Muscle of leg (tissue), 11 donors: Measurements from ENCODE around the gene COL4A5. TPM values are rescaled to one million over a fixed set of nuclear protein-coding genes. Genes with fewer than 3 reads are reported as not detected.

Experiments used
- DNase-seq: peaks from one replicate; pipeline ENCODE4 v3.0.0; 2013
- H3K27ac ChIP-seq: one replicate; pipeline ENCODE4 v1.5.1; 2013; ENCODE audit warnings: mild to moderate bottlenecking, low read length, control low read depth
- H3K27me3 ChIP-seq: one replicate; pipeline ENCODE4 v1.6.1; 2013; ENCODE audit warnings: low read length; ENCODE audit not compliant: control insufficient read depth, insufficient read depth
- H3K36me3 ChIP-seq: one replicate; pipeline ENCODE4 v1.6.1; 2013; ENCODE audit warnings: low read length; ENCODE audit not compliant: control insufficient read depth, insufficient read depth
- H3K4me1 ChIP-seq: one replicate; pipeline ENCODE4 v1.6.1; 2013; ENCODE audit warnings: low read length; ENCODE audit not compliant: control insufficient read depth, insufficient read depth
- H3K4me3 ChIP-seq: one replicate; pipeline ENCODE4 v1.5.1; 2013; ENCODE audit warnings: low read length, control low read depth
- H3K9me3 ChIP-seq: replicated peaks from 2 replicates; pipeline ENCODE4 v1.6.1; 2013; ENCODE audit warnings: low read depth, low read length; ENCODE audit not compliant: control insufficient read depth
- WGBS: methylation state at CpG from one replicate; pipeline ENCODE4 v1.1.5; 2013; ENCODE audit warnings: missing lambda C conversion rate; ENCODE audit not compliant: insufficient coverage; 5-methylcytosine and 5-hydroxymethylcytosine counted together
- polyA plus RNA-seq, 8 donors: library from polyadenylated mRNA; unstranded; fragments of 120-200 nt; gene quantifications; one replicate each; pipeline versions ENCODE4 v1.2.1 to v1.2.3, GENCODE V29; 2013; ENCODE audit warnings: inconsistent platforms in 1 of 8, low replicate concordance in 1 of 8; ENCODE audit not compliant: insufficient read length in 8 of 8, insufficient read depth in 1 of 8
- total RNA-seq: library from RNA; stranded (reverse); fragments of 120-200 nt; gene quantifications from one replicate; pipeline ENCODE4 v1.2.4, GENCODE V29; 2013

Gene COL4A5
- total and polyA plus RNA-seq, 9 donors = 13.8 to 33.1 (median 17.5) TPM

- no peak for DNase-seq
- no peak overlapping the region for H3K4me3 ChIP-seq
- no peaks in the 10 kb centered on the region for H3K4me1 ChIP-seq
- no peaks in the 10 kb centered on the region for H3K36me3 ChIP-seq
- no peak overlapping the region for H3K27ac ChIP-seq
- H3K9me3 ChIP-seq = no peaks in the 10 kb centered on the region
- H3K27me3 ChIP-seq = peaks cover 2% of the 10 kb centered on the region
- no CpG with 5 or more reads among the region's 2 CpGs for WGBS
Measured at GRCh38 chrX:108610141-108610540, 170.5 kb downstream of the COL4A5 start.

GRCh38 chrX:108614616-108615015 is 175.0 kb downstream of the COL4A5 start:
- no peak for DNase-seq
- H3K4me3 ChIP-seq = no peak overlapping the region
- no peaks in the 10 kb centered on the region for H3K36me3 ChIP-seq
- peaks cover 4% of the 10 kb centered on the region for H3K27me3 ChIP-seq
- H3K27ac ChIP-seq = no peak overlapping the region
- no peaks in the 10 kb centered on the region for H3K9me3 ChIP-seq
- no peaks in the 10 kb centered on the region for H3K4me1 ChIP-seq

GRCh38 chrX:108640817-108641216 is 201.2 kb downstream of the COL4A5 start:
- no peaks in the 10 kb centered on the region for H3K27me3 ChIP-seq
- no peak overlapping the region for H3K4me3 ChIP-seq
- H3K9me3 ChIP-seq = peaks cover 8% of the 10 kb centered on the region
- no peaks in the 10 kb centered on the region for H3K36me3 ChIP-seq
- no peak for DNase-seq
- no peaks in the 10 kb centered on the region for H3K4me1 ChIP-seq
- H3K27ac ChIP-seq = no peak overlapping the region

- WGBS = 72% methylated on average over 3 of the region's 6 CpGs
- H3K27ac ChIP-seq = no peak overlapping the region
- no peak overlapping the region for H3K4me3 ChIP-seq
- H3K4me1 ChIP-seq = no peaks in the 10 kb centered on the region
- peaks cover 8% of the 10 kb centered on the region for H3K9me3 ChIP-seq
- H3K36me3 ChIP-seq = no peaks in the 10 kb centered on the region
- H3K27me3 ChIP-seq = no peaks in the 10 kb centered on the region
- no peak for DNase-seq
Measured at GRCh38 chrX:108641589-108642272, 202.1 kb downstream of the COL4A5 start.

- H3K4me1 ChIP-seq = no peaks in the 10 kb centered on the region
- no CpG with 5 or more reads among the region's 1 CpG for WGBS
- no peaks in the 10 kb centered on the region for H3K27me3 ChIP-seq
- H3K9me3 ChIP-seq = peaks cover 8% of the 10 kb centered on the region
- no peak for DNase-seq
- no peak overlapping the region for H3K27ac ChIP-seq
- no peak overlapping the region for H3K4me3 ChIP-seq
- no peaks in the 10 kb centered on the region for H3K36me3 ChIP-seq
Measured at GRCh38 chrX:108642273-108642628, 202.6 kb downstream of the COL4A5 start.

- Histone ChIP-seq H3K4me3 (no peak overlapping the region), H3K9me3 (no peaks in the 10 kb centered on the region), H3K36me3 (no peaks in the 10 kb centered on the region), H3K27ac (no peak overlapping the region), H3K4me1 (no peaks in the 10 kb centered on the region), H3K27me3 (peaks cover 5% of the 10 kb centered on the region)
- no CpG with 5 or more reads among the region's 3 CpGs for WGBS
- no peak for DNase-seq
Measured at GRCh38 chrX:108664701-108665100, 225.1 kb downstream of the COL4A5 start.

- Histone ChIP-seq H3K36me3 (no peaks in the 10 kb centered on the region), H3K4me3 (no peak overlapping the region), H3K9me3 (no peaks in the 10 kb centered on the region), H3K27ac (no peak overlapping the region), H3K27me3 (peaks cover 7% of the 10 kb centered on the region), H3K4me1 (no peaks in the 10 kb centered on the region)
- DNase-seq = no peak
- WGBS = no CpG with 5 or more reads among the region's 1 CpG
Measured at GRCh38 chrX:108666101-108666500, 226.5 kb downstream of the COL4A5 start.

- WGBS = 71% methylated on average over 2 of the region's 2 CpGs
- H3K27me3 ChIP-seq = peaks cover 2% of the 10 kb centered on the region
- no peak overlapping the region for H3K4me3 ChIP-seq
- no peaks in the 10 kb centered on the region for H3K4me1 ChIP-seq
- no peak overlapping the region for H3K27ac ChIP-seq
- no peaks in the 10 kb centered on the region for H3K36me3 ChIP-seq
- H3K9me3 ChIP-seq = no peaks in the 10 kb centered on the region
- no peak for DNase-seq
Measured at GRCh38 chrX:108671526-108671925, 231.9 kb downstream of the COL4A5 start.

- H3K4me3 ChIP-seq = no peak overlapping the region
- no peaks in the 10 kb centered on the region for H3K36me3 ChIP-seq
- H3K27me3 ChIP-seq = peaks cover 6% of the 10 kb centered on the region
- DNase-seq = no peak
- H3K9me3 ChIP-seq = no peaks in the 10 kb centered on the region
- 100% methylated on average over 2 of the region's 3 CpGs for WGBS
- no peak overlapping the region for H3K27ac ChIP-seq
- no peaks in the 10 kb centered on the region for H3K4me1 ChIP-seq
Measured at GRCh38 chrX:108696690-108697089, 257.1 kb downstream of the COL4A5 start.

GRCh38 chrX:108699368-108699767 is 259.7 kb downstream of the COL4A5 start:
- peak; percentile 24 for DNase-seq
- no peak overlapping the region for H3K27ac ChIP-seq
- no peaks in the 10 kb centered on the region for H3K9me3 ChIP-seq
- H3K4me1 ChIP-seq = no peaks in the 10 kb centered on the region
- H3K4me3 ChIP-seq = no peak overlapping the region
- peaks cover 6% of the 10 kb centered on the region for H3K27me3 ChIP-seq
- no peaks in the 10 kb centered on the region for H3K36me3 ChIP-seq
- 0% methylated on average over 1 of the region's 1 CpG for WGBS

- no peak overlapping the region for H3K27ac ChIP-seq
- 71% methylated on average over 1 of the region's 2 CpGs for WGBS
- no peak overlapping the region for H3K4me3 ChIP-seq
- no peaks in the 10 kb centered on the region for H3K36me3 ChIP-seq
- H3K4me1 ChIP-seq = no peaks in the 10 kb centered on the region
- peaks cover 9% of the 10 kb centered on the region for H3K27me3 ChIP-seq
- H3K9me3 ChIP-seq = no peaks in the 10 kb centered on the region
- no peak for DNase-seq
Measured at GRCh38 chrX:108701633-108702032, 262.0 kb downstream of the COL4A5 start.
